Measurements from ENCODE around the gene MUC4. TPM values are rescaled to one million over a fixed set of nuclear protein-coding genes. Genes with fewer than 3 reads are reported as not detected.
"Not testable (repeated sequence)": the region's sequence is repeated elsewhere in the genome, so short reads cannot be mapped to it uniquely, and the experiment has no call there.

The MUC4 gene
- polyA plus RNA-seq, 3 donors: not detected

DNA sequence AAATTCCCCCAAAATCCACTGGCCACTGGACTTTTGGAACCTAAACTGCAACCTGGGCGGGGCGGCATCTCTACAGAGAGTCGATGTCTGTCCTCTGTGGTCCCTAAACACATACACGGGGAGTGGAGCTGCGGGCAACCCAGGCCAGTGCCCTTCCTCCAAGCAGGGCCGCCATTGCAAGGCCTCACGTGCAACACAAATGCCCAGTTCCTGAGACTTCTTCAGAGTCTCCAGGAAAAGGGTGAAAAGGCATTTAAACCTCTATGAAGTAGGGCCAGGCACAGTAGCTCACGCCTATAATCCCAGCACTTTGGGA lies 4.9 kb downstream of the MUC4 start:
- no peak overlapping the region for H3K27ac ChIP-seq (ENCODE audit: low read depth in 1 of 2, low read length in 2 of 2)
- H3K4me3 ChIP-seq (replicated peaks in 1 of 3; ENCODE audit: low read depth in 2 of 3, low read length in 3 of 3): no peak overlapping the region
- H3K79me2 ChIP-seq (ENCODE audit: insufficient read depth, low read length): no peaks in the 10 kb centered on the region
- H3K4me1 ChIP-seq (ENCODE audit: control insufficient read depth in 1 of 2, insufficient read depth in 2 of 2, low read length in 2 of 2): no peaks in the 10 kb centered on the region
- H3K4me2 ChIP-seq (replicated peaks; ENCODE audit: extremely low read depth, low read length, poor library complexity, severe bottlenecking): no peak overlapping the region
- Mint-ChIP-seq H3K36me3 (no peaks in the 10 kb centered on the region), H3K9me3 (peaks cover 0 to 5% (median 0%) of the 10 kb centered on the region in 7 donors), H3K27me3 (ENCODE audit: low read depth in 3 of 3) (peaks cover 30 to 37% (median 33%) of the 10 kb centered on the region in 3 donors), H3K27ac (no peak overlapping the region), H3K4me1 (peaks cover 17% of the 10 kb centered on the region), H3K4me3 (no peak overlapping the region)
- H3K9me3 ChIP-seq (replicated peaks in 1 of 2; ENCODE audit: control insufficient read depth in 1 of 2, insufficient read depth in 1 of 2, low read length in 2 of 2): no peaks in the 10 kb centered on the region
- intact Hi-C loops (cut with micrococcal nuclease): no loop called here
- no peaks in the 10 kb centered on the region for H4K20me1 ChIP-seq (ENCODE audit: insufficient read depth, low read length)
- no peak for DNase-seq
- peaks cover 0 to 27% of the 10 kb centered on the region in 2 donors for H3K27me3 ChIP-seq (ENCODE audit: control insufficient read depth in 2 of 2, insufficient read depth in 2 of 2, low read length in 2 of 2)
- WGBS (ENCODE audit: insufficient coverage): 92% methylated on average over 7 of the region's 8 CpGs
- no peak for TF ChIP-seq CTCF (IDR thresholded peaks at IDR 0.05)
- no peaks in the 10 kb centered on the region for H3K36me3 ChIP-seq (replicated peaks in 1 of 2; ENCODE audit: control insufficient read depth in 1 of 2, insufficient read depth in 2 of 2, low read length in 2 of 2)
- H2AFZ ChIP-seq (ENCODE audit: insufficient read depth, low read depth, low read length, poor library complexity, severe bottlenecking): no peak overlapping the region
- H3K9ac ChIP-seq (ENCODE audit: insufficient read depth, low read length, poor library complexity, severe bottlenecking): no peak overlapping the region

GRCh38 chr3:195806211-195806915 lies 5.4 kb downstream of the MUC4 start:
- Histone ChIP-seq H2AFZ (ENCODE audit: insufficient read depth, low read depth, low read length, poor library complexity, severe bottlenecking) (no peak overlapping the region), H3K79me2 (ENCODE audit: insufficient read depth, low read length) (no peaks in the 10 kb centered on the region), H3K27me3 (ENCODE audit: control insufficient read depth in 2 of 2, insufficient read depth in 2 of 2, low read length in 2 of 2) (peaks cover 0 to 29% of the 10 kb centered on the region in 2 donors), H3K4me3 (replicated peaks in 1 of 3; ENCODE audit: low read depth in 2 of 3, low read length in 3 of 3) (no peak overlapping the region), H3K36me3 (replicated peaks in 1 of 2; ENCODE audit: control insufficient read depth in 1 of 2, insufficient read depth in 2 of 2, low read length in 2 of 2) (no peaks in the 10 kb centered on the region), H3K9ac (ENCODE audit: insufficient read depth, low read length, poor library complexity, severe bottlenecking) (no peak overlapping the region), H4K20me1 (ENCODE audit: insufficient read depth, low read length) (no peaks in the 10 kb centered on the region), H3K27ac (ENCODE audit: low read depth in 1 of 2, low read length in 2 of 2) (no peak overlapping the region), H3K4me1 (ENCODE audit: control insufficient read depth in 1 of 2, insufficient read depth in 2 of 2, low read length in 2 of 2) (no peaks in the 10 kb centered on the region), H3K9me3 (replicated peaks in 1 of 2; ENCODE audit: control insufficient read depth in 1 of 2, insufficient read depth in 1 of 2, low read length in 2 of 2) (no peaks in the 10 kb centered on the region), H3K4me2 (replicated peaks; ENCODE audit: extremely low read depth, low read length, poor library complexity, severe bottlenecking) (no peak overlapping the region)
- Mint-ChIP-seq H3K36me3 (no peaks in the 10 kb centered on the region), H3K4me3 (no peak overlapping the region), H3K27me3 (ENCODE audit: low read depth in 3 of 3) (peaks cover 35 to 41% (median 36%) of the 10 kb centered on the region in 3 donors), H3K27ac (peak overlapping the region in 2 of 7 donors; percentile 47 to 68), H3K4me1 (peaks cover 18% of the 10 kb centered on the region), H3K9me3 (peaks cover 0 to 5% (median 0%) of the 10 kb centered on the region in 7 donors)
- no peak for DNase-seq
- TF ChIP-seq CTCF (IDR thresholded peaks at IDR 0.05): no peak
- WGBS (ENCODE audit: insufficient coverage): 54% methylated on average over 7 of the region's 11 CpGs
- intact Hi-C loops (cut with micrococcal nuclease): no loop called here

DNA sequence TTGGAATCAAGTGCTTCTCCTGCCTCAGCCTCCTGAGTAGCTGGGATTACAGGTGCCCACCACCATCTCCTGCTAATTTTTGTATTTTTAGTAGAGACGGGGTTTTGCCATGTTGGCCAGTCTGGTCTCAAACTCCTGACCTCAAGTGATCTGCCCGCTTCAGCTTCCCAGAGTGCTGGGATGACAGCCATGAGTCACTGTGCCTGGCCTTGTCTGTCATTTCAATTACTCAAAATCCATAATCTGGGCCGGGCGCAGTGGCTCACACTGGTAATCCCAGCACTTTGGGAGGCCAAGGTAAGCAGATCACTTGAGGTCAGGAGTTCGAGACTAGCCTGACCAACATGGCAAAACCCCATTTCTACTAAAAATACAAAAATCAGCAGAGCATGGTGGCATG lies 6.1 kb downstream of the MUC4 start:
- Mint-ChIP-seq H3K4me3 (peak overlapping the region in 1 of 2 donors; percentile 31), H3K27me3 (ENCODE audit: low read depth in 3 of 3) (peaks cover 39 to 45% (median 41%) of the 10 kb centered on the region in 3 donors), H3K4me1 (peaks cover 18% of the 10 kb centered on the region)
- H2AFZ ChIP-seq (ENCODE audit: insufficient read depth, low read depth, low read length, poor library complexity, severe bottlenecking); H3K36me3 Mint-ChIP-seq; H3K79me2 ChIP-seq (ENCODE audit: insufficient read depth, low read length); H3K9me3 Mint-ChIP-seq; H3K27ac Mint-ChIP-seq; H4K20me1 ChIP-seq (ENCODE audit: insufficient read depth, low read length); intact Hi-C loops (cut with micrococcal nuclease); H3K9ac ChIP-seq (ENCODE audit: insufficient read depth, low read length, poor library complexity, severe bottlenecking); H3K4me2 ChIP-seq (replicated peaks; ENCODE audit: extremely low read depth, low read length, poor library complexity, severe bottlenecking); H3K9me3 ChIP-seq (replicated peaks in 1 of 2; ENCODE audit: control insufficient read depth in 1 of 2, insufficient read depth in 1 of 2, low read length in 2 of 2); H3K36me3 ChIP-seq (replicated peaks in 1 of 2; ENCODE audit: control insufficient read depth in 1 of 2, insufficient read depth in 2 of 2, low read length in 2 of 2); H3K4me1 ChIP-seq (ENCODE audit: control insufficient read depth in 1 of 2, insufficient read depth in 2 of 2, low read length in 2 of 2); DNase-seq; H3K27ac ChIP-seq (ENCODE audit: low read depth in 1 of 2, low read length in 2 of 2); H3K4me3 ChIP-seq (replicated peaks in 1 of 3; ENCODE audit: low read depth in 2 of 3, low read length in 3 of 3): not testable (repeated sequence)
- H3K27me3 ChIP-seq (ENCODE audit: control insufficient read depth in 2 of 2, insufficient read depth in 2 of 2, low read length in 2 of 2): peaks cover 0 to 29% of the 10 kb centered on the region in 2 donors
- 92% methylated on average over 3 of the region's 5 CpGs for WGBS (ENCODE audit: insufficient coverage)

Measured in CD14-positive monocyte (primary cell).